CD4-positive, alpha-beta T cell treated with Interleukin-12 subunit alpha and Interleukin-12 subunit beta, for 1 hour (primary cell): ENCODE measurements around the gene DHCR7.
"Not testable (repeated sequence)": the region's sequence is repeated elsewhere in the genome, so short reads cannot be mapped to it uniquely, and the experiment has no call there.

Experiments
- DNase-seq: peaks from one replicate; pipeline ENCODE4 v3.0.0-alpha.2; 2020

Gene DHCR7

GRCh38 chr11:71436861-71437260 lies 11.3 kb downstream of the DHCR7 start:
- no peak for DNase-seq

GRCh38 chr11:71435278-71435951 lies 12.8 kb downstream of the DHCR7 start:
- no peak for DNase-seq

DNA sequence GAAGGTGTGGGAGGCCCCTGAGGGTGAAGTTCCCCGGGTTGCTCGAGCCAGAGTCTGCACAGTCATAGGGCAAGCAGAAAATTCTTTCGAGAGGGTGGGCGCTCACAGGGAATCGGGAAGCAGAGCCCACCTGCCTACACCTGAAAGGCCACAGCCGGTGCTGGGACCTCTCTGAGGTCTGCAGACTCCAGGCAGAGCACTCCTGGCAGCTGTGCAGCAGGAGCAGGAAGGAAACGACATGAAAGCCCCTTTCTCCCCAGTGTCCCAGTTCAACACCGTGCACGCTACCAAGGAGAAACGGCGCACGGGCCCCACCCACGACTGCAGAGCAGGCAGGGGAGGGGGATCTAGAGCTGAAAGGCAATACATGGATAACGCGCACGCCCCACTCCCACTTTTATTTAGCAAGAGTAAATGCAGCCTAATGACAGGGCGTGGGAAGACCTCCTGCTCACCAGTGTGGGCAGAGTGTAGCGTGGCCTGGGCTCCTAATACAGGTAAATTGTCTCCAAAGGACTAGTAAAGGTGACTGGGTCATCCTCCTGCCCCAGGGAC lies 13.5 kb downstream of the DHCR7 start:
- no peak for DNase-seq

DNA sequence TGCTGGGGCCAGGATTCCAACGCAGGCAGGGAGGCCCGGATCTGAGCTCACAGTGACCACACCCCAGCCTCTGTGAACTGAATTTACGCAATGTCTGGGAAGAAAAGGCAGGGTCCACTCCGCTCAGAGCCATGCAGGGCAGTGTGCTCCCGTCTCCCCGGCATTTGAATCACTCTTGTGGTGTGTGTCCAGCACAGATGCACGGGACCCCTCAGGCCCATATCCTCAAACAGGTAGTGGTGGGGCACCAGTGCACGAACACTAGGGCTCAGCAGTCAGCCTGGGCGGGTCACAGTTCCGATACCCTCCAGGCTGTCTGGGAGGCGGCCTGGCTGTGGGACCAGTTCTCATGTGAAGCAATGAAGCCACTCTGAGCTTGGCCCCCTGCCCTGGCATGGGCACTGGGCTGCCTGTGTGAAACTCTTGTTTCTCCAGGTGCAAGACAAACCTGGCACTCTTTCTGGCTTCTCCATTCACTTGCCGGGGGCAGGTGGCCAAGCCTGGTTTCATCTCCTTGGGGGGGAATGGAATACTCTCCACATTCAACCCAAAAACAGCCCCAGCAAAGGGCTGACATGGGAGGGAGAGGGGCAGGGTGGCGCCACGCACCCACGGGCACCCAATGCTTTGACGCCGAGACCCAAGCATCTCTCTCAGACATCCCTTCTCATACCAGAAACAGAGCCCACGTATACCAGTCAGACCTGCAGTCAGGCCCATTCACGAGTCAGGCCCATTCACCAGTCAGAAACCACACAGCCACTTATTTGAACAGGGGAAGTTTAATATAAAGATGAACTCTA lies 14.3 kb downstream of the DHCR7 start:
- no peak for DNase-seq

DNA sequence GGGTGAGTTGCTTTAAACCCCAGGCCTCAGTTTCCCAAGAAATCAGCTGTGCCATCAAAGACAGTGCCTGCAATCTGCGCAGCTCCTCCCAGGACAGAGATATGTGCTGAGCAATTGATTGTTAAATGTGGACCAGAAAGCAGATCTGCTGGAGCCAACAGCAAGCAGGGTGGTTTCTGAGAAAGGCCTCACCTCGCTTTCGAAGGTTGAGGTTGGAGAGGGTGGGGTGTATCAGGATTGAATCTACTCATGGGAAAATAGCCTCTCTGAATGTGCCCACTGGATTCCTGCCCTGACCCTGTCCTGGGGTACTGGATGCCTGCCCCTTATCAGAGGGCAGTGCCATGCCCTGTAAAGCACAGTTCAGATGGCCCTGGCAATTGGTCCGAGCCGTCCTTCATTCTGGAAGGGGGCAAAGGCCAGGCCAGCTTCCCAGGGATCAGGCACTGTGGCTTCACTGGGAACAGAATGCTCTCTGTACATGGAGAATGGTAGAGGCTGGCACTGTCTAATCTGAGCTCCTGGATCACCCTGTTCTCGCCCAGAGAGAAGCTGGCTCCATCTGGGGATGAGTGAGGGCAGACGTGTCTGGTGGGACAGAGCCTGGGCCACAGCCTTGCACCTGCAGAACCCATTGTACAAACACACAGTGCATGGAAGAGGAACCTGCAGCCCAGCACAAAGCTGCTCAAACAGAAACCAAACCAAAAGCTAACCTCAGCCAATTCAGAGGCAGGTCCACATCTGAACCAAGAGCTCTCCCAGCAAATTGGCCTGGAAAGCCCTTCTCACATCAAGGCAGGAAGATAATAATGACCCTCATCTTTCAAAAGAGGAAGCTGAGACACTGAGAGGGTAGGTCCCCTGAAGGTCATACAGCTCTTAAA lies 15.2 kb downstream of the DHCR7 start:
- no peak for DNase-seq

GRCh38 chr11:71431271-71431670 lies 16.9 kb downstream of the DHCR7 start:
- no peak for DNase-seq

DNA sequence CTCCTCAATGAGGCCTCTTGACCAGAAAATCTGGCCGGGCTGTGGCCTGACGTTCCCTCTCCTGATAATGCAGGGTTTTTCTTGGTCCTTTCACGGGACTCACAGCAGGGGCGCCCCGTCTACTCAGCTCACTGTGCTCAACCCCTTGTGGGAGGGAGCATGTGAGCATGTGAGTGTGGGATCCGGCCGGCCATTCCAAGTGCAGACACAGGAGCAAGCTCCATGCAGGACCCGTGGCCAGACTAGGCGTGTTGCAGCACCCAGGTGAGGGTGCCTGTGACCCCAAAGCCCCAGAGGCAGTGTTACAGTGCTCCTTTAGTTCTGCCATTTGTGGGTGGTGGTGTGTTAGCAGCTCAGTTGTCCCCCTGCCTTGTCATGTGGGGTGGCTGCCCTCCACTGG lies 18.0 kb downstream of the DHCR7 start:
- no peak for DNase-seq

GRCh38 chr11:71429701-71430100 lies 18.5 kb downstream of the DHCR7 start:
- DNase-seq, result no peak

GRCh38 chr11:71428861-71429435 lies 19.2 kb downstream of the DHCR7 start:
- no peak for DNase-seq

GRCh38 chr11:71426413-71426812 lies 21.8 kb downstream of the DHCR7 start:
- DNase-seq, result no peak

DNA sequence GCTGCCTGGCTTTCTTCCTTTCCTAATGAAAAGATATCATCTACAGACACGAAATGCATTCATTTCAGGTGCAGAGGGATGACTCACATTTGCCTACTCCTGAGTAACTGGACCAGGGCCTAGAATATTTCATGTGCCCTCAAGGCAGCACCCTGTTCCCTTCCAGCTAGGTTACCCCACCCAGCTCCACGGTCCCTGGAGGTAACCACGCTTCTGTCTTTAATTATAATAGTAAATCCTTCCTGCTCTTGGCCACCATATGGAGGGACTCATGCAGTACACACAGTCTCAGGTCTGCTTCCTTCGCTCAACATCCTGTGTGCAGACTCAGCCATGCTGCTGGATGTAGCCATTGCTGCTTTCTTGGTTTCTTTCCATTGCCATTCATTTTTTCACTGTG lies 22.3 kb downstream of the DHCR7 start:
- DNase-seq, result no peak

DNA sequence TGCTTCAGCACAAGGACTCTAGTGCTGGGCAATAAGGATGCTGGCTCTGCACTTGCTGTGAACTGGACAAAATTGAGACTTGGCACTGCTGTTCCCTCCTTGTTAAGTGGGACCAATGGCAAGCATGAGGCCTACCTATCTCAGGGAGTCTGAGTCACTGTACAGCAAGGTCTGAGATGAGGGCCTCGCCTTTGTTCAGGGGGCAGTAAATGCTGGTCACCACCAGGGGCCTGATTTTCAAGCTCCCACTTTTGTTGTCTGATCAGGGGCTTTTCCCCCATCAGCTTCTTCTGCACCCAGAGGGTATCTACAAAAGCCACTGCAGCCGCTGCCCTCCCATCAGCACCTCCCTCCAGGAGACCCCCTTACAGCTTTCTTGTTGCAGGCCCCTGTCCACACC lies 22.8 kb downstream of the DHCR7 start:
- no peak for DNase-seq

- no peak for DNase-seq
Observed at GRCh38 chr11:71423181-71423790, 24.9 kb downstream of the DHCR7 start.

GRCh38 chr11:71422318-71422717 lies 25.9 kb downstream of the DHCR7 start:
- DNase-seq, result not testable (repeated sequence)

DNA sequence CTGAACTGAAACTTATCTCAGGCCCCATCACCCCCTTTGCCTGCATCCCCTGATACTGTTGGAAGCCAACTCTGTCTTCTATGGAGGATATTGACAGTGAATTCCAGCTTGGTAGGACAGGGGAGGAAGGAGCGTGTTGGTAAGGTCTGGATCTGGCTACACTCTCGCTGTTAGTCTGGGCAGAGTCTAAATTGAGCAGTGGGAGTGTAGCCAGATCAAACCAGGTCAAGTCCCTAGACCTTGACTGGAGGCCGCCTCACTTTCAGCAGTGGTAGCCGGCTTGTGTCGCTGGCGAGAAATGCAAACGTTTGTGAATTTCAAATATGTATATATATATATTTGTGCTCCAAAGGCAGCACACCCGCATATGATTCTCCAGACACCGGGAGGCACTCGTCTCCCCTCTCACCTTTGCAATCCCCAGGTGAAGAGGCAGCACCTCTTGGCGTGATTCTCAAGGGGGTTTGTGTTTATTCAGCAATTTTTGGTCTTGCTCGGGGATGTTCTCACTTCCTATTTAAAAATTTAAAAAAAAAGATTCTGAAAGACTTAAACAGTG lies 26.7 kb downstream of the DHCR7 start:
- DNase-seq, result no peak

DNA sequence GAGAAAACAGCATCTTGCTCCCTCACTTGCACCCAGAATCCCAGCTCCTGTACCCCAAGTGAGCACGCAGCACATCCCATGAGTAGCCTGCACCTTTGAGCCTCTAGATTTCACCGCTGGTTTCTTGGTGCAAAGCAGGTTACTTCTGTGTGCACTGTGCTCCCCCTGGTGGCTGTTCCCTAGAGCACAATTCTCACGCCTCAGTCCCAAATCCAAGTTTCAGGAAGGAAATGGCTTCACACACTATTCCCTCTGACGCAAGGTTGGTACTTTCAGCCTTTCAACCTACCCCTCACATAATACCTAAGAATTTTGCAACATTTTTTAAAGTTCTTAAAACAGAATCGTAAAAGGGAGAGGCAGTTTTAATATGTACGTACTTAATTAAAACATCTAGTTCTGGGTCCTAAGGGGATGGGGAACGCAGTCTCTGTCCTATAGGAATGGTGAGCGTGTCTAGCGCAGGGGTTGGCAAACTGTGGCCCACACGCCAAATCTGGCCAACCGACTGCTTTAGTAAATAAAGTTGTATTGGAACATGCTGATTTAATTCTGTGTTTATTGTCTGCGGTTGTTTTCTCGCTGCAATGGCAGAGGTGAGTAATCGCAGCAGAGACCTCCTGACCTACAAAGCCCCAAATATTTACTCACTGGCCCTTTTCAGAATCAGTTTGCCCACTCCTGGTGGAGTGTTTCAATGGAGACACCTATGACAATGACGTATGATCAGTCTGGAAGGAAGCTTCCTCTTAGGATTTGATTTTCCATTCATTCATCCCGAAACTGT lies 27.5 kb downstream of the DHCR7 start:
- DNase-seq, result no peak

DNA sequence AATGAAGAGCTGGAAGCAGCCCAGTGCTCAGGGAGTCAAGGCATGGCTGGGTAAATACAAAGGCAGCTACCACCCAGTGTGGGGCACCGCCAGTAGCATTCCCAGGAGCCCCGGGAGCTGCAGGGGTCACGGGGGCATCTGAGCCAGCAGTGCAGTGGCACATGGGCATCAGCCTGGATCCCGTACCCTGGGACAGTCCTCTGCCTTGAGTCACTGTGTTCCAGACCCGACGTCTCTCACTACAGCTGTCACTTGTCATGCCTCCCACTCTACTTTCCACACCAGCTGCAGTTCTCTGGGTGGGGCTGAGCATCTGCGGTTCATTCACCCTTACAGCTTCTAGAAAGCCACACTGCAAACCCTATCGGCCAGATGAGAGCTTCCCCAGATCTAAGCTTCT lies 29.6 kb downstream of the DHCR7 start:
- DNase-seq, result no peak

- no peak for DNase-seq
Observed at GRCh38 chr11:71414645-71415044, 33.5 kb downstream of the DHCR7 start.

GRCh38 chr11:71410363-71410966 lies 37.7 kb downstream of the DHCR7 start:
- no peak for DNase-seq

GRCh38 chr11:71408826-71409225 lies 39.4 kb downstream of the DHCR7 start:
- DNase-seq, result no peak

- DNase-seq, result no peak
Observed at GRCh38 chr11:71407356-71407755, 40.8 kb downstream of the DHCR7 start.
